Peyer's patch (tissue), 4 donors: Measurements from ENCODE around the gene GJB5.

Experiments used
- CTCF ChIP-seq, 6 experiments: fragments of 450-650 bp in 4 of 6; fragments of 200-600 bp in 2 of 6; sonication (generic) in 1 of 6; IDR thresholded peaks; one replicate each; pipeline ENCODE4 v1.5.1; 2017 to 2019; ENCODE audit warnings: antibody characterized with exemption in 6 of 6, mild to moderate bottlenecking in 3 of 6, moderate library complexity in 1 of 6
- POLR2A ChIP-seq, 2 donors: fragments of 450-650 bp; IDR thresholded peaks; one replicate each; pipeline ENCODE4 v1.5.1; 2017; ENCODE audit warnings: antibody characterized with exemption in 2 of 2, mild to moderate bottlenecking in 2 of 2, moderate library complexity in 2 of 2

GRCh38 chr1:34781071-34781843 is 26.4 kb downstream of the GJB5 start, which contains the start of gene GJB3:
- TF ChIP-seq CTCF (IDR thresholded peaks at IDR 0.05) (no peak), POLR2A (IDR thresholded peaks at IDR 0.05) (no peak)
